Right ventricle myocardium inferior (tissue), 1 donor: ENCODE data around the gene KIRREL2. TPM values are rescaled to one million over a fixed set of nuclear protein-coding genes. Genes with fewer than 3 reads are reported as not detected.

Experiments used
- ATAC-seq: fragments of 200-7000 bp; cut with Tn5 transposase; one replicate; pipeline ENCODE4 v1.9.1; 2020; ENCODE audit warnings: mild to moderate bottlenecking, moderate library complexity
- DNase-seq: peaks from one replicate; pipeline ENCODE4 v3.0.0; 2021; ENCODE audit errors: missing footprints
- intact Hi-C: fragments of 100-400 bp; cut with DNase I; formaldehyde crosslinking; loops from one replicate; pipeline ENCODE4 v1.11.0; 2022
- total RNA-seq: library from RNA; stranded (reverse); fragmentation: NEBNext Ultra II Directional; extraction: Animal tissue kit (Norgen Biotek cat#: 25700); gene quantifications from one replicate; pipeline ENCODE4 v1.2.1, GENCODE V29; 2021
- donor health status: DM: no; HTN: yes; CAD: no; lungs with severe emphysema.

KIRREL2 gene
- total RNA-seq, 1 donor from 2014 or later = not detected

DNA sequence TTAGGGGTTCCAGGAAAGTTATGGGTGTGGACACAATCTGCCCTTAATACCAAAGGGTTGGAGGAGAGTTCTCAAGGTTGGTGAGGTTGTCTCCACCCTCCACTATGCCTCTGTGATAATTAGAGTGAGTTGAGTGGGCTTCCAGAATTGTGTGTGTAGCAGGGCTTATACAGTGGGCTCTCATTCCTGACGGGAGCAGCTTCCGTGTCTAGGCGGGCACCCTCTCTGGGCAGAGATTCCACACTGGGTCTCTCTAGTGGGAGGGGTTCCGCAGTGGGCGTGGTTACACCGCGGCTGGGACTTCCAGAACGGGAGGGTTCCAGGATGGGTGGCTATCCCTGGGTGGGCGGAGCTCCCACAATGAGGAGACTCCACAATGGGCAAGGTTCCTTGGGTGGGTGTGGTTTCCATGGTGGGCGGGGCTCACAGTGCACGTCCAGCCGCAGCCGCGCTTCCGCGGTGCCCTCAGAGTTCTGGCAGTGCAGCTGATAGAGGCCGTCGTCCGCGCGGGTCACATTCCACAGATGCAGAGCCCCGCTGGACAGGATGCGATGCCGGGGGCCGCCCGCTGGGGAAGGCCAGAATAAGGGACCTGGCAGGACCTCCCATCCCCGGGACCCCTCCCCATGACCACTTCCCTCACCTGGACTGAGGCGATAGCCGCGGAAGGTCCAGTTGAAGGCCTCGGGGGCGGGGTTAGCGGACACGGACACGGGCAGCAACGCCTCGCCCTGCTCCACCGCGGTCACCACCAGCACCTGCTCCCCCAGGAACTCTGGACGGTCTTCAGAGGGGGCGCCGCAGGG lies 12.8 kb upstream of the KIRREL2 start:
- intact Hi-C loops = no loop called here
- ATAC-seq = no peak
- DNase-seq = no peak

DNA sequence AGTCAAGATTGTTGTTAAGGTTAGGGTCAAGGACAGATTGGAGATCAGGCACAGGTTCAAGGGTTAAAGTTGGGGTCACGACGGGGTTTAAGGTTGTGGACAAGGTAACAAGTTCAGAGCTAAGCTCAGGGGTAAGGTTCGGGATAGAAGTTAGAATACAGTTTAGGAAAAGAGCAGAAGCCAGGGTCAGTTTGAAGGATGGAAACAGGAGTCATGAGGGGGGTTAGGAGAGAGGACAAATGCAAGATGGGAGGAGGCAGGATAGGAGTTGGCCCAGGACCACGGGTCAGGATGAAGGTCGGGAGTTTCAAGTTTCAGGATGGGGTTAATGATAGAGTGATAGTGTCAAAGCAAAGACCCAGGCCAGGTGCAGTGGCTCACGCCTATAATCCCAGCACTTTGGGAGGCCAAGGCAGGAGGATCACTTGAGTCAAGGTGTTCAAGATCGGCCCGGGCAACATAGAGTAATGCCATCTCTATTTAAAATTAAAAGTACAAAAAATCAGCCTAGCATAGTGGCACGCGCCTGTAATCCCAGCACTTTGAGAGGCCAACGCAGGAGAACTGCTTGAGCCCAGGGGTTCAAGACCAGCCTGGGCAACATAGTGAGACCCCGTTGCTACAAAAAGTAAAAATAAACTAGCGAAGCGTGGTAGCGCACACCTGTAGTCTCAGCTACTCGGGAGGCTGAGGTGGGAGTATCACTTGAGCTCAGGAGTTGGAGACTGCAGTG lies 12.1 kb upstream of the KIRREL2 start:
- DNase-seq (no peak), ATAC-seq (no peak)
- intact Hi-C loops = no loop called here

DNA sequence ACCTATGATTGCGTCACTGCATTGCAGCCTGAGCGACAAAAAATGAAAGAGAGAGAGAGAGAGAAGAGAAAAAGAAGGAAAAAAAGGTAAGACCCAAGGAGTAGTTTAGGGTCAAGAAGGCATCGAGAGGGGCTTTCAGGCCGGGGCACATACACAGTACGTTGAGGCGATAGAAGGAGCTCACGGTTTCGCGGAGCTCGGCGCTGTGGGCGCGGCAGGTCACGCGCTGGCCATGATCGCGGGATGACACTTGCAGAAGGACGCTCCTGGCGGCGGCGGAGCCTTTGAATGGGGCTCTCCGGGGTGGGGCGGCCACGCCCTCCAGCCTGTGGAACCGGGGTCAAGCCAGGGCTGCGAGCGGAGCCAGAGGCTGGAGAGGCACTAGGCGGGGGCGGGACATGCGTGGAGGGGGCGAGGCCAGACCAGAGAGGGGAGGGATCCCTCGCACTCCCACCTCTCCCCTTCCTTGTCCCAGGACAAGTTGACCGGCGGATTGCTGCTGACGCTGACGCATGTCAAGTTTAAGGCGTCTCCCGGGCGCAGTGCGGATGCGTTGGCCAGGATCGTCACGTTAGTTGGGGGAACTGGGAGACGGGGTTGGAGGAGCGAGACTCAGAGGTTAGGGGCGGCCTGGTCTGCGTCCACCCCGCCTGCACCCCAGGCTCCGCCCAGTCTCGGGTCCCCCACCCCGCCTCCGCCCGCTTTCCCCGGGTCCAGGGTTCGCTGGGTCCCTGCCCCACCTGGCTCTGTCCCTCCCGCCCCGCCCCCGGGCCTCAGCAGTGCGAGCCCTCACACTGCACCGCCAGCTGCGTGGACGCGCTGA lies 11.3 kb upstream of the KIRREL2 start:
- intact Hi-C loops = no loop called here
- ATAC-seq (peak; percentile 13), DNase-seq (no peak)

DNA sequence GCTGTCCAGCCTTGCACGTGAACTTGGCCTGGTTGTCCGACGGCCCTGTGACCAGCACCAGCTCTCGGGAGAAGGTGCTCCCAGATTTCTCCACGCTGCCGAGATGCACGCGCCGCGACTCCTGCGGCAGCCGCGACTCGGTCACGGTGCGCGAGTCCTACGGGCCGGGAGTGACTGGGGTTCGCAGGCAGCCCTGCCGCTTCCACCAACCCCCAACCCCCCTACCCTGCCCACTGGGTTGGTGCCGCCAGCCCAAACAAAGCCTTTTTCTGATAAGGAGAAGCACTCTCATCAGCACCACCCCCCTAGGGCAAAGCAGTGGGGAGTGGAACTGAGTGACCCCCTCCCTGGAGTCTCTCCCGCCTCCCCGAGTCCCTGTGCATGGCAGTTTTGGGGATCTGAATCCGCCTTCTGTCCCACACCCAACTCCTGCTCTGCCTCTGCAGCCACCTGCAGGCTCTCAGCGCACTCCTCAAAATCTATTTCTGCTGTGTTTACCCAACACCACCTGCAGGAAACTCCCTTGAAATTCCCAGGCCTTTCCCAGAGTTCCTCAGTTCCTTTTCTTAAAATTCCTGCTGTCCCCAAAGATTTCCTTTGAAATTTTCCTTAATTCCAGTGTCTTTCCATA lies 10.6 kb upstream of the KIRREL2 start:
- ATAC-seq = no peak
- no peak for DNase-seq
- intact Hi-C loops = no loop called here

DNA sequence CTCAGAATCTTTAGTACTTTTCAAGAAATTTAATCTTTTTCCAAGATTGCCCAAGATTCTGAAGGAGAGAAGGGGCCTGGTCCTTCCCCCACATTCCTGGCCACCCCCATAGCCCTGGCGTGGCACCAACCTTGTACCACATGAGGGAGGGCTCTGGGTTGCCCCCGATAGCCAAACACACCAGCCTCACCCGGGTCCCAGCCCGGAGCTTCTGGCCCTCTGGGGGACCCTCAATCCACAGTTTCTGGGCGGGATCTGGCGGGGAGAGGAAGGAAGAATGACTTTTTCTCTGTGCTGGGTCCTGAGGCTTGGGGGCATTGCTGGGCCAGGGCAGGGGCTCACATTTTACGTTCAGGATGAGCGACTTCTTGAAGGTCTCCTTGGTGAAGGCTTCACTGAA lies 8.8 kb upstream of the KIRREL2 start:
- intact Hi-C loops = no loop called here
- no peak for DNase-seq
- ATAC-seq = no peak

DNA sequence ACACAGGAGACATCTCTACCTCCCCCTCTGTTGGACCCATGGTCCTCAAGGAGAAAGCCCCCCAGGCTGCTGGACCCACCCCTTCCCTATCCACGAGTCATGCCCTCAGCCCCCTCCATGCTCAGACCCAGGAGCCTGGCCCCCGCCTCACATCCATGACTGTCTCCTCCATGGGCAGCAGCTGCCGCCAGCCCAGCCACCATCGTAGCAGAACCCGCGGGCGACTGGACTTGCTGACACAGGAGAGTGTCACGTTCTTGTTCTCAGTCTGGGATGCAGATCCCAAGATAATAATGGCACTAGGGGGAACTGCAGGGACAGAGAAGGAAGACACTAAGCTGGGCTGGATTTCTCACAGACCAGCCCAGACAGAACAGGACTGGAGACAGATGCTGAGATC lies 8.2 kb upstream of the KIRREL2 start:
- DNase-seq (no peak), ATAC-seq (no peak)
- intact Hi-C loops = no loop called here

DNA sequence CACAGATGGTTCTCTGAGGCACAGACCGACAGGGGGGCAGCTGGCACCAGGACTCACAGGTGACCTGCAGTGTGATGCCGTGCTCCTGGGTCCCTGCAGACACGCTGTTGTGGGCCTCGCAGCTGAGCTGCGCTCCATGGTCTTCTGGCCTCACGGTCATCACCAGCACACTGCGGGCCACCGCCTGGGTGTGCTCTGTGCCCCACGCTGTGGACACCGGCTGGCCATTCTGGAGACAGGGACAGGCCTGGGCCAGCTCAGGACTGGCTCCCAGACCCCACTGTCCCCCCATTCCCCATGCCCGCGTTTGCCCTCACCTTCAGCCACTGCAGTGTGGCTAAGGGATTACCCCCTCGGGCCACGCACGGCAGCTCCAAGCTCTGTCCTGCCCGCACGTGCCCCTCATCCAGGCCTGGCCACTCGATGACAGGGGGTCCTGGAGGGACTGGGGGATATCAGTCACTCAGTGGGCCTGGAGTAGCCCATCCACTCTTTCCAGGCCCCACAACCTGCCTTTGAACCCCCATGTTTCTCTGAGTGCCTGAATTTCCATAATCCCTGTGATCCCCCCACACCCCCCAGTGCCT lies 7.7 kb upstream of the KIRREL2 start:
- intact Hi-C loops = no loop called here
- no peak for ATAC-seq
- DNase-seq = no peak

DNA sequence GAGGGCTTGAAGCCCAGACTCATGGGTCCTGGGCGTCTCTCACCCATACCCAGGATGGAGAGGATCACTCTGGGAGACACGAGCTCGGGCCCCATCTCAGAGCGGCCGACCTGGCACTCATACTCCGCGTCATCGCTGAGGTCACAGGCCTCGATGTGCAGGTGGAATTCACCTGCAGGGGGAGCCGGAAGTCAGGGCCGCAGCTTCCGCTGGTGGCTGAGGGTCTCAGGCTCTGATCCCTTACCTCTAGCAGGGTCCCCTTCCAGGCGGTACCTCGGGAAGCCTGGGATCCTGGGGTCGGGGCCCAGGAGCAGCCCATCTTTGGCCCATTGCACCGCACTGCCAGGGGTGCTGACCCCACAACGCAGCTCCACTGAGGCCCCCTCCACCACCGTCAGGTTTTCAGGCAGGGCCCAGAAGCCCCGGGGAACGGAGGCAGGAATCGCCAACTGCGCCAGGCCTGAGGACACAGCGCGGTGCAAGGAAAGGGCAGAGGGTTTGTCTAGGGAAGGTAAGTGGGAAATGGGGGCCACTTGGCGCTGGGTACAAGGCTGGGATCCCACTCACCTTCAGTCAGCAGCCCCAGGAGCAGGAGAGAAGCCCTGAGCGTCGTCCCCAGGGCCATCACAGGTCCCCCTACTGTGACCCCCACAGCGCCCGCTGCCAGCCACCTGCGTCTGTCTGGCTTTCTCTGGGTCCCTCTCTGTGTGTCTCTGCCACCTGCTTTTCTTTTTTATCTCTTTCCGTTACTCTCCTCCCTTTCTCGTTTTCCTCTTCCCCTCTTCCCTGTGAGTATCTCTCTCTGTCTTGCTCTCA lies 5.3 kb upstream of the KIRREL2 start:
- intact Hi-C loops = no loop called here
- ATAC-seq (no peak), DNase-seq (no peak)

DNA sequence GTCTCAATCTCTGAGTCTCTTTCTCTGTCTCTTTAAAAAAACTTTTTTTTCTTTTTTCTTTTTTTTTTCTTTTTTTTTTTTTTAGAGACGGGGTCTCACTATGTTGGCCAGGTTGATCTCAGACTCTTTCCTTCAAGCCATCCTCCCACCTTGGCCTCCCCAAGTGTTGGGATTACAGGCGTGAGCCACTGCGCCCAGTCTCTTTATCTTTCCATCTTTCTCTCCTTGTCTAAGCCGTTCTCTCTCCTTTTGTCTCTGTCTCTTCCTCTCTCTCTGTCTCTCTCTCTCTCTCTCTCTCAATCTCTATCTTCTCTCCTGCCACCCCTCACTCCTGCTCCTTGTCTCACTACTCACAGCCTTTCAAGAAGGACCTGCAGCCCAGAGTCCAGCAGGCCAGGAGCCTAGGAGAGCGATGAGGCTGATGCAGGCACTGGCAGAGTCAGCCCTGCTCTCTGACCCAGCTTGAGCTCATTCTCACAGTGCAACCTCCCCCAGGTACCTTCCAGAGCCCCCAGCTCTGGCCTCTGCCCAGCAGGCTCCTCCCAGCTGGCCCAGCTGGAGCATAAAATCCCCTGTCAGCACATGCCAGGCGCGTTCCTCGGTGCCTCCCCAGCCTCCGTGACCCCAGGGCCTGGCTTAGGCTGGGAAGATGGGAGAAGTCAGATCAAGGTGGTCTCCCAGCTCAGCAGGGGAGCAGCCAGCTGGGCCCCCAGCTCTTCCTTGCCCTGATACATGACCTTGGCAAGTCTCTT lies 4.5 kb upstream of the KIRREL2 start, which contains the start of gene NPHS1:
Gene NPHS1 (minus strand): TSS at position 476 of the 752 bp plus-strand sequence. CDS start 667 bp downstream, outside the sequence.
- ATAC-seq = no peak
- intact Hi-C loops = no loop called here

DNA sequence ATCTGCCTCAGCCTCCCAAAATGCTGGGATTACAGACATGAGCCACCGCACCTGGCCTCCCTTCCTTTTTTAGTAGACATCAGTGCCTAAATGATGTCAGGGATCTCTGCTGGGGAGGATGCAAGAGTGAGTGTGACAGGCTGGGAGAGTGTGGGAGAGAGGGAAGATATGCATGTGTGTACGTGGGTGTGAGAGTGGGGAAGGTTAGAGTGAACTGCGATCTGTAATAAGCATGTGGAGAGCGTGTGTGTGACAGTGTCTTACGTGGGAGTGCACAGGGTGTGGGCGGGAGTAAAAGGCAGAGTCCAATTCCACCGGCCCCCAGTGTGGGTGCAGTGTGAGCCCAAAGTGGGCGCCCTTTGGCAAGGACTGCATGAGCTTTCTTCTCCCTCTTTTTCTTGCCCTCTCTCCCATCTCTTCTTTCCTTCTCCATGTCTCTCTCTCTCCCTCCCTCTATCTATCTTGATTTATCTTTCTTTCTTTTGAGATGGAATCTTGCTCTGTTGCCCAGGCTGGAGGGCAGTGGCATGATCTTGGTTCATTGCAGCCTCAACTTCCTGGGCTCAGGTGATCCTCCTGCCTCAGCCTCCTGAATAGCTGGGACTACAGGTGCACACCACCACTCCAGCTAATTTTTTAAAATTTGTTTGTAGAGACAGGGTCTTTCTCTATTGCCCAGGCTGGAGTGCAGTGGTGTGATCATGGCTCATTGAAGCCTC lies 3.5 kb upstream of the KIRREL2 start:
- ATAC-seq (no peak), DNase-seq (peak; percentile 11)
- intact Hi-C loops = no loop called here

More for the DNA sequence above, 4.5 kb upstream of the KIRREL2 start, which contains the start of gene NPHS1:
- DNase-seq = peak; percentile 34

DNA sequence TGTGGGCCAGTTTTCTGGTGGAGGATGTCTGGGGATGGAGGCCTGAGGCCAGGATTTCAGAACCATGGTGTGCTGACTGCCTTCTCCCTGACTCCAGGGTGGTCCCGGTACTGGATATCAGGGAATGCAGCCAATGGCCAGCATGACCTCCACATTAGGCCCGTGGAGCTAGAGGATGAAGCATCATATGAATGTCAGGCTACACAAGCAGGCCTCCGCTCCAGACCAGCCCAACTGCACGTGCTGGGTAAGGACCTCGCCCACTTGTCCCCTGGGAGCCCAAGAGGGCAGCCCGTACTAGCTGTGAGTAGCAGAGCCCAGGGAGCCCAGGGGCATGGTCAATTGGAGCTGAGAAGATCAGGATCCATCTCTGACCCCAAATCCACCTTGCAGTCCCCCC lies 1.6 kb downstream of the KIRREL2 start:
- ATAC-seq (no peak), DNase-seq (peak; percentile 1)
- intact Hi-C loops = no loop called here

DNA sequence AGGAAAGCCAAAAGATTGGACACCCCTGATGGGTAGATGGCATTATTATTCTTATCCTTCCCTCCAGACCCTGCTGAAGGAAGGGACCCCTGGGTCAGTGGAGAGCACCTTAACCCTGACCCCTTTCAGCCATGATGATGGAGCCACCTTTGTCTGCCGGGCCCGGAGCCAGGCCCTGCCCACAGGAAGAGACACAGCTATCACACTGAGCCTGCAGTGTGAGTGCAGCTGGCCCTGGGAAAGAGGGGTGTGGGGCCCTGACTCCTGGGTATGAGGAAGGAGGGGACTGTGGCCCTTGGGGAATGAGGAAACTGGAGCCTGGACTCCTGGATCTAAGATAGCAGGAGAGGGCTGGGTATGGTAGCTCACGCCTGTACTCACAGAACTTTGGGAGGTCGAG lies 2.7 kb downstream of the KIRREL2 start:
- intact Hi-C loops = no loop called here
- ATAC-seq (no peak), DNase-seq (no peak)

DNA sequence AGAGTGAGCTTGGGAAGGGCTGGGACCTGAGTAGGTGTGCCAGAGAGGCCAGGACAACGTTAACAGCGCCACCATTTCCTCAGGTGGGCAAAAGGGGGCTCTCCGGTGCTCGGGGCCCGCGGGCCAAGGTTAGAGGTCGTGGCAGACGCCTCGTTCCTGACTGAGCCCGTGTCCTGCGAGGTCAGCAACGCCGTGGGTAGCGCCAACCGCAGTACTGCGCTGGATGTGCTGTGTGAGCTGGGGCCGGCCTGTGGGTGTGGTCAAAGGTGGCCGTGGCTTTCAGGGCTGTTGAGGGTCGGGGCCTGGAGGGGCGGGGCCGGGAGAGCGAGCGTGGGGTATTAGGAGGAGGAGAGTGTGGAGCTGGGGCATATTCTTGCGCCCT lies 3.7 kb downstream of the KIRREL2 start:
- ATAC-seq (no peak), DNase-seq (no peak)
- intact Hi-C loops = no loop called here

DNA sequence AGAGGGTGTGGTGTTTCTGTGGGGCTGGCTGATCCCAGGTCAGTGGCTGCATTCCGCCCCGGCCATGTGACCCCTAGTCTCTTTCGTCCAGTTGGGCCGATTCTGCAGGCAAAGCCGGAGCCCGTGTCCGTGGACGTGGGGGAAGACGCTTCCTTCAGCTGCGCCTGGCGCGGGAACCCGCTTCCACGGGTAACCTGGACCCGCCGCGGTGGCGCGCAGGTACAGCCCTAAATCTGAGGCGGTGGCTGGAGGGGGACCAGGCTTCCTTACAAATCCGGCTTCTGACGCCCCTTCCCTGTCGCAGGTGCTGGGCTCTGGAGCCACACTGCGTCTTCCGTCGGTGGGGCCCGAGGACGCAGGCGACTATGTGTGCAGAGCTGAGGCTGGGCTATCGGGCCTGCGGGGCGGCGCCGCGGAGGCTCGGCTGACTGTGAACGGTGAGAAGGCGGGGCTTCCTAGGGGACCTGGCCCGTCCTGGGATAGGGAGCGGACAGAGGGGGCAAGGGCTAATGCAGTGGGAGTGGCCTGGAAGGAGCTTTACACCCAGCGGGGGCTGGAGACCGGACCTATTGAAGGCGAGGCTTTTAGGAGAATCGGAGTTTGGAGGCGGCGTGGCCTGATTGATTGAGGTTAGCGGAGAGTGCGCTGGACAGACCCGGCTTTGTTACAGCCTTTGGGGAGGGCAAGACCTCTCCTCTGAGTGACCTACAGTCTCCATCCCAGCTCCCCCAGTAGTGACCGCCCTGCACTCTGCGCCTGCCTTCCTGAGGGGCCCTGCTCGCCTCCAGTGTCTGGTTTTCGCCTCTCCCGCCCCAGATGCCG lies 4.3 kb downstream of the KIRREL2 start:
- intact Hi-C loops = no loop called here
- ATAC-seq = no peak
- no peak for DNase-seq

DNA sequence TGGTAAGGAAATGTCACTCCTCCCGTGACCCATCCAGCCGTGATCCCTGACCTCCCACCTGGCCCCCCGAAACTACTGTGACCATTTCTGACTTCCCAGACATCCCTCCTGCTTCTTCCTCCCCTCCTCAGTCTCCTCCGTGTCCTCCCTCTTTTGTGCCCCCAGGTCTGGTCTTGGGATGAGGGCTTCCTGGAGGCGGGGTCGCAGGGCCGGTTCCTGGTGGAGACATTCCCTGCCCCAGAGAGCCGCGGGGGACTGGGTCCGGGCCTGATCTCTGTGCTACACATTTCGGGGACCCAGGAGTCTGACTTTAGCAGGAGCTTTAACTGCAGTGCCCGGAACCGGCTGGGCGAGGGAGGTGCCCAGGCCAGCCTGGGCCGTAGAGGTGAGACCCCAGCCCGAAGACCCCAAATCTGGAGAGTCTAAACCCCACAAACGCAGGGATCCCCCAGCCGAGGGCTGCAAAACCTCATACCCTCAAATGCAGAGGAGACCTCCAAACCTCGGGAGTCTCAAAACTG lies 5.0 kb downstream of the KIRREL2 start:
- DNase-seq (no peak), ATAC-seq (no peak)
- intact Hi-C loops = no loop called here
